Brain pericyte (primary cell): ENCODE measurements around the gene TFPI.

ENCODE experiments used
- DNase-seq: peaks from one replicate; pipeline ENCODE4 v3.0.0-alpha.2; 2012; ENCODE audit warnings: low read depth, low spot score

TFPI gene

GRCh38 chr2:187415449-187415848 is 138.8 kb downstream of the TFPI start:
- DNase-seq: no peak
